ENCODE data around the gene TRIM31.

Gene TRIM31

GRCh38 chr6:30113003-30113759, at the start of gene TRIM31:
TSS of gene TRIM31 (minus strand) at chr6:30113090. CDS start at chr6:30112805, 285 bp downstream.
- DNase-seq (ENCODE audit: low read depth): no peak

- DNase-seq (ENCODE audit: low read depth): no peak
Observed at GRCh38 chr6:30162265-30163089, 49.6 kb upstream of the TRIM31 start.

- no peak for DNase-seq (ENCODE audit: low read depth)
Observed at GRCh38 chr6:30160785-30161531, 48.1 kb upstream of the TRIM31 start, which contains the start of gene TRIM10. TSS of gene TRIM10 (minus strand) at chr6:30161211. CDS start at chr6:30160858, 353 bp downstream.

- DNase-seq (ENCODE audit: low read depth): no peak
Observed at GRCh38 chr6:30160008-30160784, 47.3 kb upstream of the TRIM31 start.

GRCh38 chr6:30158475-30159040, 45.7 kb upstream of the TRIM31 start:
- no peak for DNase-seq (ENCODE audit: low read depth)

GRCh38 chr6:30157999-30158398, 45.1 kb upstream of the TRIM31 start:
- DNase-seq (ENCODE audit: low read depth): no peak

GRCh38 chr6:30157581-30157980, 44.7 kb upstream of the TRIM31 start:
- DNase-seq (ENCODE audit: low read depth): no peak

- no peak for DNase-seq (ENCODE audit: low read depth)
Observed at GRCh38 chr6:30156774-30157173, 43.9 kb upstream of the TRIM31 start.

GRCh38 chr6:30156262-30156599, 43.3 kb upstream of the TRIM31 start:
- DNase-seq (ENCODE audit: low read depth): no peak

GRCh38 chr6:30155520-30156261, 42.8 kb upstream of the TRIM31 start:
- no peak for DNase-seq (ENCODE audit: low read depth)

GRCh38 chr6:30154709-30155519, 42.0 kb upstream of the TRIM31 start:
- no peak for DNase-seq (ENCODE audit: low read depth)

- no peak for DNase-seq (ENCODE audit: low read depth)
Observed at GRCh38 chr6:30154061-30154460, 41.2 kb upstream of the TRIM31 start.

- no peak for DNase-seq (ENCODE audit: low read depth)
Observed at GRCh38 chr6:30152910-30153610, 40.2 kb upstream of the TRIM31 start.

GRCh38 chr6:30152016-30152673, 39.3 kb upstream of the TRIM31 start:
- no peak for DNase-seq (ENCODE audit: low read depth)

- no peak for DNase-seq (ENCODE audit: low read depth)
Observed at GRCh38 chr6:30151580-30151979, 38.7 kb upstream of the TRIM31 start.

- no peak for DNase-seq (ENCODE audit: low read depth)
Observed at GRCh38 chr6:30150671-30151395, 37.9 kb upstream of the TRIM31 start.

- DNase-seq (ENCODE audit: low read depth): no peak
Observed at GRCh38 chr6:30149858-30150550, 37.1 kb upstream of the TRIM31 start.

All from non-pigmented ciliary epithelial cell (primary cell).